GM18502 (cell line): ENCODE measurements around the gene GYG2.
"Not testable (repeated sequence)": the region's sequence is repeated elsewhere in the genome, so short reads cannot be mapped to it uniquely, and the experiment has no call there.

ENCODE experiments used
- ATAC-seq: cut with Tn5 transposase; IDR thresholded peaks from one replicate; pipeline ENCODE4 v1.9.1; 2021; ENCODE audit warnings: mild to moderate bottlenecking; ENCODE audit not compliant: unreplicated experiment, poor library complexity

GYG2 gene

GRCh38 chrX:2863646-2864045 is 34.9 kb downstream of the GYG2 start:
- ATAC-seq, result no peak

GRCh38 chrX:2867206-2867605 is 38.5 kb downstream of the GYG2 start:
- no peak for ATAC-seq

GRCh38 chrX:2870650-2871049 is 41.9 kb downstream of the GYG2 start:
- no peak for ATAC-seq

GRCh38 chrX:2871831-2872230 is 43.1 kb downstream of the GYG2 start:
- ATAC-seq, result no peak

GRCh38 chrX:2872671-2873277 is 44.0 kb downstream of the GYG2 start:
- ATAC-seq, result no peak

GRCh38 chrX:2874222-2875135 is 45.7 kb downstream of the GYG2 start:
- ATAC-seq, result no peak

GRCh38 chrX:2875136-2875481 is 46.4 kb downstream of the GYG2 start:
- ATAC-seq, result no peak

- ATAC-seq, result no peak
Observed at GRCh38 chrX:2875798-2876399, 47.2 kb downstream of the GYG2 start.

- no peak for ATAC-seq
Observed at GRCh38 chrX:2878563-2878962, 49.8 kb downstream of the GYG2 start.

GRCh38 chrX:2879670-2880069 is 50.9 kb downstream of the GYG2 start:
- no peak for ATAC-seq

GRCh38 chrX:2883770-2884169 is 55.0 kb downstream of the GYG2 start:
- no peak for ATAC-seq

- no peak for ATAC-seq
Observed at GRCh38 chrX:2888309-2888708, 59.6 kb downstream of the GYG2 start.

- ATAC-seq, result no peak
Observed at GRCh38 chrX:2889045-2889605, 60.4 kb downstream of the GYG2 start.

GRCh38 chrX:2889706-2890490 is 61.2 kb downstream of the GYG2 start:
- ATAC-seq, result not testable (repeated sequence)

- ATAC-seq, result not testable (repeated sequence)
Observed at GRCh38 chrX:2890536-2891460, 62.1 kb downstream of the GYG2 start.

GRCh38 chrX:2892816-2893215 is 64.1 kb downstream of the GYG2 start:
- no peak for ATAC-seq

GRCh38 chrX:2894885-2895292 is 66.2 kb downstream of the GYG2 start:
- no peak for ATAC-seq

GRCh38 chrX:2897311-2897689 is 68.6 kb downstream of the GYG2 start:
- no peak for ATAC-seq
